ENCODE measurements around the gene CCDC77.

Gene CCDC77

GRCh38 chr12:462936-463705 lies 61.7 kb downstream of the CCDC77 start:
- H3K27me3 ChIP-seq (ENCODE audit: control insufficient read depth, insufficient read depth, low read length, poor library complexity, severe bottlenecking), result peaks cover 34% of the 10 kb centered on the region
- H3K36me3 ChIP-seq (ENCODE audit: control insufficient read depth, insufficient read depth, low read length), result no peaks in the 10 kb centered on the region
- H3K9me3 ChIP-seq (ENCODE audit: control insufficient read depth, low read length), result no peaks in the 10 kb centered on the region
- no peak overlapping the region for H3K4me3 ChIP-seq (ENCODE audit: insufficient read depth, low read depth, low read length)
- WGBS, 2 experiments, result 90 to 92% methylated on average over 6 of the region's 6 CpGs
- H3K27ac ChIP-seq (ENCODE audit: insufficient read depth, low read depth, low read length, poor library complexity, severe bottlenecking), result no peak overlapping the region
- peaks cover 7% of the 10 kb centered on the region for H3K4me1 ChIP-seq (ENCODE audit: control insufficient read depth, insufficient read depth, low read length)

- Histone ChIP-seq H3K4me3 (ENCODE audit: insufficient read depth, low read depth, low read length) (no peak overlapping the region), H3K9me3 (ENCODE audit: control insufficient read depth, low read length) (no peaks in the 10 kb centered on the region), H3K4me1 (ENCODE audit: control insufficient read depth, insufficient read depth, low read length) (peaks cover 7% of the 10 kb centered on the region), H3K27me3 (ENCODE audit: control insufficient read depth, insufficient read depth, low read length, poor library complexity, severe bottlenecking) (peaks cover 19% of the 10 kb centered on the region), H3K36me3 (ENCODE audit: control insufficient read depth, insufficient read depth, low read length) (no peaks in the 10 kb centered on the region), H3K27ac (ENCODE audit: insufficient read depth, low read depth, low read length, poor library complexity, severe bottlenecking) (no peak overlapping the region)
- WGBS, 2 experiments, result 84% methylated on average over 16 of the region's 16 CpGs
These were observed 63.2 kb downstream of the CCDC77 start for GRCh38 chr12:464484-465267.

DNA sequence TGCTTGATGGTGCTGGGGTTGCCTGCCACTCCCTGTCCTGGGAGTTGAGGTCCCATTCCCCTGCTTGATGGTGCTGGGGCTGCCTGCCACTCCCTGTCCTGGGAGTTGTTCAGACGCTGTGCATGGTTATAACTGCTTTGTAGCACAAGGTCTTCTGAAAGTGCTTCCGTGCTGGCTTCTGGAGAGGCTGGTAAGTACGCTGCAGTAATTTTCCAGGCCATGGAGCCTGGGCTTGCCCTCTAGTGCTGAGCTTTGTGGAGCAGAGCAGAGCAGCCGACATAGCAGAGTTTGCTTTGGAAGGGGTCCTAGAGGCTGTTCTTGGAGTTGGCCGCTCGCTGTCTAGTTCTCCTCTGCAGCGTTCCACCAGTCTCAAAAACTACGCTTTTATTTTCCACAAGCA lies 64.6 kb downstream of the CCDC77 start:
- no peak overlapping the region for H3K4me3 ChIP-seq (ENCODE audit: insufficient read depth, low read depth, low read length)
- no peaks in the 10 kb centered on the region for H3K36me3 ChIP-seq (ENCODE audit: control insufficient read depth, insufficient read depth, low read length)
- H3K4me1 ChIP-seq (ENCODE audit: control insufficient read depth, insufficient read depth, low read length), result peaks cover 12% of the 10 kb centered on the region
- H3K27me3 ChIP-seq (ENCODE audit: control insufficient read depth, insufficient read depth, low read length, poor library complexity, severe bottlenecking), result peaks cover 11% of the 10 kb centered on the region
- H3K27ac ChIP-seq (ENCODE audit: insufficient read depth, low read depth, low read length, poor library complexity, severe bottlenecking), result no peak overlapping the region
- H3K9me3 ChIP-seq (ENCODE audit: control insufficient read depth, low read length), result no peaks in the 10 kb centered on the region
- WGBS, 2 experiments, result 87 to 93% methylated on average over 8 of the region's 8 CpGs

- peaks cover 12% of the 10 kb centered on the region for H3K4me1 ChIP-seq (ENCODE audit: control insufficient read depth, insufficient read depth, low read length)
- no peaks in the 10 kb centered on the region for H3K9me3 ChIP-seq (ENCODE audit: control insufficient read depth, low read length)
- no peak overlapping the region for H3K4me3 ChIP-seq (ENCODE audit: insufficient read depth, low read depth, low read length)
- H3K36me3 ChIP-seq (ENCODE audit: control insufficient read depth, insufficient read depth, low read length), result no peaks in the 10 kb centered on the region
- H3K27ac ChIP-seq (ENCODE audit: insufficient read depth, low read depth, low read length, poor library complexity, severe bottlenecking), result no peak overlapping the region
- WGBS, 2 experiments, result 93 to 95% methylated on average over 4 to 5 of the region's 5 CpGs
- H3K27me3 ChIP-seq (ENCODE audit: control insufficient read depth, insufficient read depth, low read length, poor library complexity, severe bottlenecking), result peaks cover 3% of the 10 kb centered on the region
These were observed 65.3 kb downstream of the CCDC77 start for GRCh38 chr12:466762-467161.

GRCh38 chr12:467591-467990 lies 66.1 kb downstream of the CCDC77 start:
- H3K27ac ChIP-seq (ENCODE audit: insufficient read depth, low read depth, low read length, poor library complexity, severe bottlenecking), result no peak overlapping the region
- H3K4me1 ChIP-seq (ENCODE audit: control insufficient read depth, insufficient read depth, low read length), result peaks cover 12% of the 10 kb centered on the region
- no peaks in the 10 kb centered on the region for H3K9me3 ChIP-seq (ENCODE audit: control insufficient read depth, low read length)
- WGBS, 2 experiments, result 96 to 98% methylated on average over 6 of the region's 6 CpGs
- H3K36me3 ChIP-seq (ENCODE audit: control insufficient read depth, insufficient read depth, low read length), result no peaks in the 10 kb centered on the region
- H3K4me3 ChIP-seq (ENCODE audit: insufficient read depth, low read depth, low read length), result no peak overlapping the region
- no peaks in the 10 kb centered on the region for H3K27me3 ChIP-seq (ENCODE audit: control insufficient read depth, insufficient read depth, low read length, poor library complexity, severe bottlenecking)

GRCh38 chr12:468671-469389 lies 67.4 kb downstream of the CCDC77 start:
- WGBS, 2 experiments, result 89 to 91% methylated on average over 10 of the region's 10 CpGs
- Histone ChIP-seq H3K4me3 (ENCODE audit: insufficient read depth, low read depth, low read length) (no peak overlapping the region), H3K27ac (ENCODE audit: insufficient read depth, low read depth, low read length, poor library complexity, severe bottlenecking) (no peak overlapping the region), H3K4me1 (ENCODE audit: control insufficient read depth, insufficient read depth, low read length) (peaks cover 12% of the 10 kb centered on the region), H3K9me3 (ENCODE audit: control insufficient read depth, low read length) (no peaks in the 10 kb centered on the region), H3K36me3 (ENCODE audit: control insufficient read depth, insufficient read depth, low read length) (no peaks in the 10 kb centered on the region), H3K27me3 (ENCODE audit: control insufficient read depth, insufficient read depth, low read length, poor library complexity, severe bottlenecking) (no peaks in the 10 kb centered on the region)

- H3K27ac ChIP-seq (ENCODE audit: insufficient read depth, low read depth, low read length, poor library complexity, severe bottlenecking), result no peak overlapping the region
- H3K4me3 ChIP-seq (ENCODE audit: insufficient read depth, low read depth, low read length), result no peak overlapping the region
- H3K36me3 ChIP-seq (ENCODE audit: control insufficient read depth, insufficient read depth, low read length), result no peaks in the 10 kb centered on the region
- H3K9me3 ChIP-seq (ENCODE audit: control insufficient read depth, low read length), result no peaks in the 10 kb centered on the region
- H3K27me3 ChIP-seq (ENCODE audit: control insufficient read depth, insufficient read depth, low read length, poor library complexity, severe bottlenecking), result no peaks in the 10 kb centered on the region
- peaks cover 6% of the 10 kb centered on the region for H3K4me1 ChIP-seq (ENCODE audit: control insufficient read depth, insufficient read depth, low read length)
- 74 to 79% methylated on average over 11 of the region's 11 CpGs for WGBS, 2 experiments
These were observed 68.7 kb downstream of the CCDC77 start for GRCh38 chr12:470133-470532.

DNA sequence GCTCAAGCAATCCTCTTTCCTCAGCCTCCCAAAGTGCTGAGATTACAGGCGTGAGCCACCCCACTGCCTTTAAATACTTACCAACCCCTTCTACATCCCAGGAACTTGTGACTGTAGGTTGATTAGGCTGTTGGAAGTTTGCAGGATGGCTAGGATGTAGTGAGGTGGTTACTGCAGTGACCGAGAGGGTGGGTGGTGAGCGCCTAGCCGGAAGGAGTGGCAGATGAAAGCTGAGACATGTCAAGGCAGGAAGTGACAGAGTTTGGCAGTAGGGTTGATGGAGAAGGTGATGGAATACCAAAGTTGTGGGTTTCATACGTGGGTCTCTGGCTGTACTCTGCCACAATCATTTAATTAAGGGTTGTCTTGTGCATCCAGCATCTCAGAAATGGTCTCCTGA lies 71.8 kb downstream of the CCDC77 start:
- peaks cover 26% of the 10 kb centered on the region for H3K4me1 ChIP-seq (ENCODE audit: control insufficient read depth, insufficient read depth, low read length)
- H3K27me3 ChIP-seq (ENCODE audit: control insufficient read depth, insufficient read depth, low read length, poor library complexity, severe bottlenecking), result no peaks in the 10 kb centered on the region
- 92% methylated on average over 4 to 5 of the region's 5 CpGs for WGBS, 2 experiments
- no peaks in the 10 kb centered on the region for H3K36me3 ChIP-seq (ENCODE audit: control insufficient read depth, insufficient read depth, low read length)
- peak overlapping the region; percentile 5 for H3K27ac ChIP-seq (ENCODE audit: insufficient read depth, low read depth, low read length, poor library complexity, severe bottlenecking)
- no peak overlapping the region for H3K4me3 ChIP-seq (ENCODE audit: insufficient read depth, low read depth, low read length)
- H3K9me3 ChIP-seq (ENCODE audit: control insufficient read depth, low read length), result no peaks in the 10 kb centered on the region

DNA sequence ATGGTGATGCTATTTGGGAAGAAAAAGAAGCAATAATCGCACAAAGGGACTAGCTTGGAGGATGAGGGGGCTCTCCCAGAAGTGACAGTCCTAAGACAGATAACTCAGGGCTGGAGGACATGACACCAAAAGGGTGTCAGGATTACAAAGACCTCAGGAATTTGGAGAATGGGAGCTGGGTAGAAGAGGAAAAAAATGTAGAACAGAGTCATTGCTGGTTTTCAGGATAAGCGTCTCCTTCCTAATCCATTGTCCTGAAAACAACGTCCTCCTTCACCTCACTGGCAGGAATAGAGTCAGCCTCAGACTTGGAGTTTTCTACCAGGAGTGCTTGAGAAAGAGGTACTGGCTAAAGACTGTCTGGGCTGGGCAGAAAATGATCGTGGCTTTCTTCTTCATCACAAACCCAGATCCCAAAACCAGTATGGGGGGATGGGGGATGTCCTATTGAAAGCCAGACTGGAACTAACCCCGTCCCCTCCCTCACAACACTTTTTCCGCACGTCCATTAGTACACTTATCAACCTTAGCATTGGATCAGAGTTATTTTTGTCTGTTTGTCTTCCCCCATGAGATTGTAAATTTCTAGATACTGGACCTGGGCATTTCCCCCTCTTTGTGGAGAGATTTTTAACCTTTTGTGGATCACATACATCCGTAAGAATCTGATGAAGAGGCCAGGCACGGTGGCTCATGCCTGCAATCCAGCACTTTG lies 72.6 kb downstream of the CCDC77 start:
- peak overlapping the region; percentile 30 for H3K27ac ChIP-seq (ENCODE audit: insufficient read depth, low read depth, low read length, poor library complexity, severe bottlenecking)
- H3K4me1 ChIP-seq (ENCODE audit: control insufficient read depth, insufficient read depth, low read length), result peaks cover 26% of the 10 kb centered on the region
- H3K4me3 ChIP-seq (ENCODE audit: insufficient read depth, low read depth, low read length), result no peak overlapping the region
- WGBS, 2 experiments, result 65 to 68% methylated on average over 8 to 9 of the region's 9 CpGs
- no peaks in the 10 kb centered on the region for H3K36me3 ChIP-seq (ENCODE audit: control insufficient read depth, insufficient read depth, low read length)
- H3K27me3 ChIP-seq (ENCODE audit: control insufficient read depth, insufficient read depth, low read length, poor library complexity, severe bottlenecking), result no peaks in the 10 kb centered on the region
- no peaks in the 10 kb centered on the region for H3K9me3 ChIP-seq (ENCODE audit: control insufficient read depth, low read length)

Data from ectodermal cell (in vitro differentiated cells).